Sigmoid colon (tissue), 4 donors: Measurements from ENCODE around the gene PAIP2B.

Experiments used
- CTCF ChIP-seq, 4 experiments: fragments of 450-650 bp in 3 of 4; fragments of 200-600 bp in 1 of 4; IDR thresholded peaks; one replicate each; pipeline ENCODE4 v1.5.1; 2016 to 2019; ENCODE audit warnings: antibody characterized with exemption in 4 of 4, mild to moderate bottlenecking in 3 of 4, moderate library complexity in 2 of 4
- EP300 ChIP-seq, 4 donors: sonication (generic); formaldehyde crosslinking; IDR thresholded peaks; one replicate each; pipeline ENCODE4 v1.6.1; 2017; ENCODE audit warnings: antibody characterized with exemption in 4 of 4
- POLR2A ChIP-seq, 2 donors: fragments of 450-650 bp; IDR thresholded peaks; one replicate each; pipeline ENCODE4 v1.6.1; 2016; ENCODE audit warnings: antibody characterized with exemption in 2 of 2, mild to moderate bottlenecking in 2 of 2, moderate library complexity in 2 of 2
- POLR2AphosphoS5 ChIP-seq, 4 donors: sonication (generic); formaldehyde crosslinking; IDR thresholded peaks; one replicate each; pipeline ENCODE4 v1.6.1; 2017; ENCODE audit warnings: antibody characterized with exemption in 4 of 4

DNA sequence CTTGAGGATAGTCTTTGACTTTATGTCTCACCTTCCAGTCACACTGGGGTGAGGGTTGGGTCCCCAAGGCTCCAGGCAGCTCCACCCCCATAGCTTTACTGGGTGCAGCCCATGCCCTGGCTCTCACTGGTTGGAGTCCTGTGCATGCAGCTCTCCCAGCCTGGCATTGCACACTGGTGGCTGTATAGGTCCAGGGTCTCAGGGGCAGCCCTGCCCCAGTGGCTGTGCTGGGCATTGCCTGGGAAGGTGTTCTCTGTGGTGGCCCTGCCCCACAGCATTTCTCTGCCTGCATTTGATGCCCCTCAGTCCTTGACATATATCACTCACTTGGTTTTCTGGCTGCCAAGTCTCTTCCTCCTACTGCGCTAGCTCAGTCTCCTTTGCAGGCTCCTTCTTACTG is 75.3 kb downstream of the PAIP2B start:
- no peak for TF ChIP-seq CTCF (IDR thresholded peaks at IDR 0.05)
- no peak for TF ChIP-seq POLR2AphosphoS5 (IDR thresholded peaks at IDR 0.05)
- TF ChIP-seq EP300 (IDR thresholded peaks at IDR 0.05): no peak
- TF ChIP-seq POLR2A (IDR thresholded peaks at IDR 0.05): no peak
